ENCODE results near the gene FILIP1L. TPM values are rescaled to one million over a fixed set of nuclear protein-coding genes. Genes with fewer than 3 reads are reported as not detected.
A peak's percentile ranks its signal among the peaks of the same experiment; 100 is the strongest.

The FILIP1L gene
- total and polyA plus RNA-seq, 2 of the 13 experiments (the other 11 are each of a cell fraction or from before 2014, with no cell fraction given): 8.1 to 187 TPM

GRCh38 chr3:100063929-100064461 lies 50.3 kb downstream of the FILIP1L start (continued):
- TF ChIP-seq PRDM15 (CRISPR knock-in tag; IDR thresholded peaks at IDR 0.05) (no peak), ZNF260 (CRISPR knock-in tag; IDR thresholded peaks at IDR 0.05; ENCODE audit: borderline replicate concordance, low read depth) (no peak), MAFK (conservative IDR thresholded peaks at IDR 0.05 in 1 of 2, IDR thresholded peaks at IDR 0.05 in 1 of 2; ENCODE audit: low read length in 2 of 2) (no peak), HOXD1 (CRISPR knock-in tag; IDR thresholded peaks at IDR 0.05) (peak; percentile 35; the same call in 1 of the 2 replicates), CREM (IDR thresholded peaks at IDR 0.05) (peak; percentile 78), CREM (CRISPR knock-in tag; IDR thresholded peaks at IDR 0.05) (no peak), HNRNPUL1 (IDR thresholded peaks at IDR 0.05; ENCODE audit: low read depth, low read length) (no peak), PAX8 (CRISPR knock-in tag; IDR thresholded peaks at IDR 0.05; ENCODE audit: borderline replicate concordance) (no peak), ZNF841 (CRISPR knock-in tag; IDR thresholded peaks at IDR 0.05; ENCODE audit: borderline replicate concordance) (no peak), ZNF337 (CRISPR knock-in tag; IDR thresholded peaks at IDR 0.05; ENCODE audit: borderline replicate concordance, low read depth) (no peak), ATF2 (CRISPR knock-in tag; IDR thresholded peaks at IDR 0.05) (no peak), ZNF354B (CRISPR knock-in tag; IDR thresholded peaks at IDR 0.05) (no peak), ZNF274 (CRISPR knock-in tag; IDR thresholded peaks at IDR 0.05) (no peak), AHDC1 (CRISPR knock-in tag; IDR thresholded peaks at IDR 0.05; ENCODE audit: borderline replicate concordance) (peak; percentile 82; the same call in 1 of the 2 replicates), ZSCAN9 (CRISPR knock-in tag; IDR thresholded peaks at IDR 0.05; ENCODE audit: borderline replicate concordance) (peak; percentile 45; the same call in 1 of the 2 replicates), FOXP1 (IDR thresholded peaks at IDR 0.05) (0 out of 2 replicates have a peak, but pooled peaks have one; percentile 9), FOXP1 (CRISPR knock-in tag; IDR thresholded peaks at IDR 0.05) (peak; percentile 88), SMARCE1 (IDR thresholded peaks at IDR 0.05; ENCODE audit: borderline replicate concordance) (no peak), NFYC (CRISPR knock-in tag; IDR thresholded peaks at IDR 0.05) (no peak), ZNF441 (CRISPR knock-in tag; IDR thresholded peaks at IDR 0.05; ENCODE audit: borderline replicate concordance) (no peak)

All from HepG2 (cell line).